Neutrophil (primary cell): ENCODE measurements around the gene PRKD3.

ENCODE experiments used
- H3K27ac ChIP-seq: fragments of 200-600 bp; sonication (generic); 2 replicates; pipeline ENCODE4 v1.5.1; 2016; ENCODE audit warnings: mild to moderate bottlenecking, moderate library complexity
- H3K27me3 ChIP-seq: fragments of 200-600 bp; sonication (generic); 2 replicates; pipeline ENCODE4 v1.6.0; 2016; ENCODE audit warnings: mild to moderate bottlenecking
- H3K36me3 ChIP-seq: fragments of 200-600 bp; sonication (generic); 2 replicates; pipeline ENCODE4 v1.5.1; 2017
- H3K4me1 ChIP-seq, 2 experiments: fragments of 200-600 bp in 1 of 2; sonication (generic) in 1 of 2; 1 replicate in 1 of 2; 2 replicates in 1 of 2; pipeline versions ENCODE4 v1.5.1 to v1.6.1; 2013 to 2016; ENCODE audit warnings: low read depth in 1 of 2, low read length in 1 of 2, mild to moderate bottlenecking in 1 of 2, moderate library complexity in 1 of 2; ENCODE audit not compliant: control insufficient read depth in 1 of 2, insufficient read depth in 1 of 2
- H3K4me3 ChIP-seq, 2 experiments: fragments of 200-600 bp in 1 of 2; sonication (generic) in 1 of 2; 1 replicate in 1 of 2; 2 replicates in 1 of 2; pipeline ENCODE4 v1.5.1; 2013 to 2016; ENCODE audit warnings: low read depth in 1 of 2, low read length in 1 of 2, mild to moderate bottlenecking in 1 of 2, moderate library complexity in 1 of 2
- H3K9me3 ChIP-seq: fragments of 200-600 bp; sonication (generic); 2 replicates; pipeline ENCODE4 v1.5.1; 2016
- TF ChIP-seq, protein P1 (sequence below): fragments of 200-600 bp; sonication (generic); IDR thresholded peaks from 2 replicates; pipeline ENCODE4 v1.5.1; 2016; ENCODE audit warnings: antibody characterized with exemption

The PRKD3 gene

DNA sequence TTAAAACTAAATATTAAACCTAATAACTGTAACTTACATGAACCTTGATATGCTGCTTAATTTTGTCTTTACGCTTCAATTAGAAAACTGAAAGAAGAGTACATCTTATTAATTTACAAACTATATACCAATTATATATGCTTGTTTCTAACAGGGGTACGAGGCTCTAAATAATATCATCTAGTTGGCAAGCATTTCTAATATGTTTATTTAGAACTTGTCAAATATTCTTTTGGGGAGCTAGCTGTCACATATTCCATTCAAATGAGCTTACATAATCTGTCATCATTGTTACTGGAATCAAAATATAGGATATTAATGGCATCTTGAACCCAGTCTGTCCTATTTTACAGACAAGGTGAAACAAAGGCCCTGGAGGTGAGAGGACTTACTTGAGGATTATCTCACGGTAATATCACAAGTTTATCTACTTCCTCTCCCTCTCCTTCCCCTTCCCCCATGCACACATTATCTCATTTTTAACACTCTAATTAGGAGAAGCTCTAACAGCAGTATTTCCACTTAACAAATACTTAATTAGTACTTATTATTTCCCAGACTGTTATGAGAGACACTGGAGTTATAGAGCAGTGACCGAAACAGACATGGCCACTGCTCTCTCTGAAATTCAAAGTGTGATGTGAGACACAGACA, 3.5 kb downstream of the PRKD3 start:
- H3K36me3 ChIP-seq: no peaks in the 10 kb centered on the region
- H3K27ac ChIP-seq: no peak overlapping the region
- no peak overlapping the region for H3K4me3 ChIP-seq
- no peaks in the 10 kb centered on the region for H3K9me3 ChIP-seq
- H3K27me3 ChIP-seq: peaks cover 45% of the 10 kb centered on the region
- H3K4me1 ChIP-seq: peaks cover 17 to 33% of the 10 kb centered on the region in 2 experiments
- TF ChIP-seq, protein P1, sequence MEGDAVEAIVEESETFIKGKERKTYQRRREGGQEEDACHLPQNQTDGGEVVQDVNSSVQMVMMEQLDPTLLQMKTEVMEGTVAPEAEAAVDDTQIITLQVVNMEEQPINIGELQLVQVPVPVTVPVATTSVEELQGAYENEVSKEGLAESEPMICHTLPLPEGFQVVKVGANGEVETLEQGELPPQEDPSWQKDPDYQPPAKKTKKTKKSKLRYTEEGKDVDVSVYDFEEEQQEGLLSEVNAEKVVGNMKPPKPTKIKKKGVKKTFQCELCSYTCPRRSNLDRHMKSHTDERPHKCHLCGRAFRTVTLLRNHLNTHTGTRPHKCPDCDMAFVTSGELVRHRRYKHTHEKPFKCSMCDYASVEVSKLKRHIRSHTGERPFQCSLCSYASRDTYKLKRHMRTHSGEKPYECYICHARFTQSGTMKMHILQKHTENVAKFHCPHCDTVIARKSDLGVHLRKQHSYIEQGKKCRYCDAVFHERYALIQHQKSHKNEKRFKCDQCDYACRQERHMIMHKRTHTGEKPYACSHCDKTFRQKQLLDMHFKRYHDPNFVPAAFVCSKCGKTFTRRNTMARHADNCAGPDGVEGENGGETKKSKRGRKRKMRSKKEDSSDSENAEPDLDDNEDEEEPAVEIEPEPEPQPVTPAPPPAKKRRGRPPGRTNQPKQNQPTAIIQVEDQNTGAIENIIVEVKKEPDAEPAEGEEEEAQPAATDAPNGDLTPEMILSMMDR: no peak

DNA sequence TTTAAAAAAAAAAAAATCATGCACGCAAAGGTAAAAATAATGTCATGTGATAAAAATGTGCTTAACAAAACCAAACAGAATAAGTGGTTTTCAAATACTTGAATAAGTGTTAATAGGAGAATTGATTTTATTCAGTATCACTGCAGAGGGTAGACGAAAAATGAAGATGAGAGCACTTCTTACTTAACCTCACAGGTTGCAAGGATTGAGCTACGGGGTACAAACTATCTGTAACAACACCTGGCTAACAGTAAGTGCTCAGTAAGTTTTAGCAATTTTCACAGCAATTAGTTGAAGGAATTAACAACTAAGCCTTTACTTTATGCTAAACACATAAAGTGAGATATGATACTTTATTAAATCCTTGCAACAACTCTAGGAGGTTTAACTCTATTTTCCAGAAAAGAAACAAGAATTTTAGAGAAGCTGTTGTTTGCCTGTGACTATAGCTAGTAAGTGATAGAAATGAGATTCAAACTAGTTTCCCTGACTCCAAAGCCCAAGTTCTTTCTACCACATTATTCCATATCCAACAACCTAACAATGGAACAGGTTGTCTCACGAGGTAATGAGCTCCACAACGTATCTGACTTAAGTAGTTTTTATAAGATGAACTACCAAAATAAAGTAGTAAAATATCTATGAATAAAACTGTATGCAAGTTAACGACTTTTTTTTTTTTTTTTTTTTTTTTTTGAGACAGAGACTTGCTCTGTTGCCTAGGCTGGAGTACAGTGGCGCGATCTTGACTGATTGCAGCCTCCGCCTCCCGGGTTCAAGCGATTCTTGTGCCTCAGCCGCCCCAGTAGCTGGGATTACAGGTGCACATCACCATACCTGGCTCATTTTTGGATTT, 4.7 kb downstream of the PRKD3 start:
- H3K36me3 ChIP-seq: no peaks in the 10 kb centered on the region
- peaks cover 33% of the 10 kb centered on the region for H3K27me3 ChIP-seq
- TF ChIP-seq, protein P1: no peak
- H3K27ac ChIP-seq: no peak overlapping the region
- no peak overlapping the region for H3K4me3 ChIP-seq
- no peaks in the 10 kb centered on the region for H3K9me3 ChIP-seq
- H3K4me1 ChIP-seq: peaks cover 11 to 27% of the 10 kb centered on the region in 2 experiments

DNA sequence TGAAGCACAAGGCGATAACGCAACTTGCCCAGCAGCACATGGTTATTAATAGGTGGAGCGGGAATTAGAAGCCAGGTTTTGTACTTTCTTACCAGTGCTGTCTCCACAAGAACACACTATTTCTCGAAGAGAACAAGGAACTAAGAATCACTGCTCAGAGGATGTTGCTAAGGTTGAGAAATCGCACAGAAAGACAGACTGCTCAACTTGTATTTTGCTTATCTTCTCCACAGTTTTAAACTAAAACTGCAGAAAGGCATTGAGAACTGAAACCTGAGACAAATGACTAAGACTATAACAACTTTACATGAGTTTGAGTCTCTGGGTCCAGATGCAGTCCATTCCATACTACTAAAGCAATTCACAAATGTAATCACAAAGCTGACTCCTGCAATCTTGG, 6.2 kb downstream of the PRKD3 start:
- TF ChIP-seq, protein P1: no peak
- Histone ChIP-seq H3K36me3 (no peaks in the 10 kb centered on the region), H3K27ac (peak overlapping the region; percentile 53), H3K4me3 (no peak overlapping the region), H3K27me3 (peaks cover 19% of the 10 kb centered on the region), H3K4me1 (peaks cover 3 to 18% of the 10 kb centered on the region in 2 experiments), H3K9me3 (no peaks in the 10 kb centered on the region)

DNA sequence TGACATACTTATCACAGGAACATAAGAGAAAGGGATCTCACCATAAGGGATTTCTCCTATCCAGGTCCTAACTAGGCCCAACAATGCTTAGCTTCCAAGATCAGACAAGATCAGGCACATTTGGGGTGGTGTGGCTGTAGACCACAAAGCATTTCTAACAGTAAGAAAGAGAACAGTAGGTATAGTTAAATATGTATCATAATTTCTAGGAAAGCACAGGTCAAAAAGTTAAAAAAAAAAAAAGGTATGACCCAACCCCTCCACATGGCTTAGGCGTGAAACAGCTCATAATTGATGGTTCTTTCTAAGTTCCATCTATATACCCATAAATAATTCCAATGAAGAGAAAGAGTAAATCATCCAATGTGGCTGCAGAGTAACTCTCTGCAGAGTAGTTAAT, 6.9 kb downstream of the PRKD3 start:
- no peaks in the 10 kb centered on the region for H3K36me3 ChIP-seq
- no peaks in the 10 kb centered on the region for H3K9me3 ChIP-seq
- H3K27me3 ChIP-seq: peaks cover 12% of the 10 kb centered on the region
- H3K27ac ChIP-seq: no peak overlapping the region
- TF ChIP-seq, protein P1: no peak
- H3K4me3 ChIP-seq: no peak overlapping the region
- peaks cover 0 to 15% of the 10 kb centered on the region in 2 experiments for H3K4me1 ChIP-seq

DNA sequence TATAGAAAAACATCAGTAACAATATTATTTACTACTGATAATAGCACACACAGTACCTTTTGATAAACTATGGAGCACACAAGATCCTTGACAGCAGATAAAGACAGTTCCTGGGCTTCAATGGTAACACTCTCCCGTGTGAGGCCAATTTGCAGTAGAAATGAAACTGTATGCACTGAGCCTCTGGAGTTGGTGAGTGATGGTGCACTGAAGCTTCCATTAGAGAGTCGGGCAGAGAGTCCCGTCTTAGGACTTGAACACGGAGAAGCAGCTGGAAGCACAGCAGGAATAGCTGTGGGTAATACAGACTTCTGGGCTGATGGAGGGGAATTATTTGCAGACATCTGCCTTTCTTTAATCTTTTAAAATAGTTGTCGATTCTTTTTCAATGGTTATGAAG, 8.5 kb downstream of the PRKD3 start:
- peaks cover 0 to 15% of the 10 kb centered on the region in 2 experiments for H3K4me1 ChIP-seq
- H3K4me3 ChIP-seq: no peak overlapping the region
- H3K9me3 ChIP-seq: no peaks in the 10 kb centered on the region
- no peaks in the 10 kb centered on the region for H3K36me3 ChIP-seq
- TF ChIP-seq, protein P1: no peak
- no peak overlapping the region for H3K27ac ChIP-seq
- no peaks in the 10 kb centered on the region for H3K27me3 ChIP-seq
